ENCODE measurements around the gene ITGA2B.

- TF ChIP-seq CTCF (optimal IDR thresholded peaks at IDR 0.05 in 1 of 3, IDR thresholded peaks at IDR 0.05 in 1 of 3, conservative IDR thresholded peaks at IDR 0.05 in 1 of 3; ENCODE audit: extremely low read depth in 1 of 3, insufficient read depth in 2 of 3, low read length in 3 of 3) (no peak), EZH2 (IDR thresholded peaks at IDR 0.05; ENCODE audit: low read length) (no peak)
Observed at GRCh38 chr17:44353672-44354331, 35.6 kb downstream of the ITGA2B start.
